H1 (cell line): ENCODE results near the gene OSR1. TPM values are rescaled to one million over a fixed set of nuclear protein-coding genes. Genes with fewer than 3 reads are reported as not detected.

Experiments used
- CTCF ChIA-PET: fragments of 300-600 bp; sonication (Branson Sonifier 250); formaldehyde crosslinking; loops from one replicate; lab custom pipeline; 2021; ENCODE audit not compliant: partially characterized antibody; lab: Charles Lee
- POLR2A ChIA-PET: fragments of 300-600 bp; sonication (Branson Sonifier 250); formaldehyde crosslinking; loops from one replicate; lab custom pipeline; 2021; ENCODE audit warnings: inconsistent platforms; ENCODE audit not compliant: partially characterized antibody; lab: Charles Lee
- DNase-seq, 2 experiments: peaks; one replicate each; pipeline versions ENCODE4 v3.0.0 to v3.0.0-alpha.2; 2010 to 2022; ENCODE audit warnings: low spot score in 2 of 2, low read depth in 1 of 2, mixed read lengths in 1 of 2
- FAIRE-seq: peaks from 2 replicates; lab custom pipeline; 2011; peaks lifted over from hg19 to GRCh38; lab: Jason Lieb, UNC
- H2AFZ ChIP-seq: 2 replicates; pipeline ENCODE4 v1.8.1; 2012; ENCODE audit warnings: low read length, inconsistent platforms
- H2AK5ac ChIP-seq: 2 replicates; pipeline ENCODE4 v1.6.1; 2013; ENCODE audit warnings: low read depth, low read length
- H2BK120ac ChIP-seq: replicated peaks from 2 replicates; pipeline ENCODE3; 2013; ENCODE audit warnings: low read depth, low read length, inconsistent platforms
- H2BK12ac ChIP-seq: 2 replicates; pipeline ENCODE4 v1.6.1; 2013; ENCODE audit warnings: low read depth, low read length
- H2BK15ac ChIP-seq: 2 replicates; pipeline ENCODE4 v1.6.1; 2013; ENCODE audit warnings: low read length
- H2BK20ac ChIP-seq: 2 replicates; pipeline ENCODE4 v1.6.1; 2013; ENCODE audit warnings: low read length
- H2BK5ac ChIP-seq: 2 replicates; pipeline ENCODE4 v1.6.1; 2013; ENCODE audit warnings: low read depth, low read length
- H3K14ac ChIP-seq: 2 replicates; pipeline ENCODE4 v1.6.1; 2013; ENCODE audit warnings: inconsistent platforms; ENCODE audit not compliant: insufficient read length
- H3K18ac ChIP-seq: 2 replicates; pipeline ENCODE4 v1.6.1; 2013; ENCODE audit warnings: low read length; ENCODE audit errors: extremely low read depth
- H3K23ac ChIP-seq: 2 replicates; pipeline ENCODE4 v1.6.1; 2013; ENCODE audit warnings: inconsistent platforms; ENCODE audit not compliant: insufficient read length
- H3K23me2 ChIP-seq: 2 replicates; pipeline ENCODE4 v1.6.1; 2013; ENCODE audit warnings: low read depth, low read length
- H3K27ac ChIP-seq: 2 replicates; pipeline ENCODE4 v1.6.1; 2011; ENCODE audit warnings: low read depth, low read length, inconsistent platforms
- H3K27me3 ChIP-seq, 4 experiments: replicated peaks in 1 of 4; 1 replicate in 1 of 4; 2 replicates in 3 of 4; pipeline versions ENCODE4 v1.6.1 to v1.8.1; 2011 to 2013; ENCODE audit warnings: low read length in 3 of 4, mild to moderate bottlenecking in 3 of 4, inconsistent platforms in 2 of 4, mixed read lengths in 2 of 4, moderate library complexity in 1 of 4; ENCODE audit not compliant: control insufficient read depth in 3 of 4, insufficient read depth in 3 of 4; ENCODE audit errors: extremely low read depth in 1 of 4
- H3K36me3 ChIP-seq, 4 experiments: 2 replicates each; pipeline versions ENCODE4 v1.6.1 to v1.8.1; 2011 to 2013; ENCODE audit warnings: mild to moderate bottlenecking in 4 of 4, low read length in 3 of 4, moderate library complexity in 2 of 4, control low read depth in 1 of 4, inconsistent platforms in 1 of 4; ENCODE audit not compliant: insufficient read depth in 4 of 4, control insufficient read depth in 2 of 4
- H3K4ac ChIP-seq: replicated peaks from 2 replicates; pipeline ENCODE3; 2013; ENCODE audit warnings: low read length, low read depth, mixed read lengths, inconsistent platforms; ENCODE audit not compliant: insufficient read length
- H3K4me1 ChIP-seq, 4 experiments: replicated peaks in 1 of 4; 1 replicate in 1 of 4; 2 replicates in 3 of 4; pipeline versions ENCODE4 v1.6.1 to v1.8.1; 2011 to 2013; ENCODE audit warnings: low read length in 3 of 4, inconsistent platforms in 2 of 4, mixed read lengths in 1 of 4; ENCODE audit not compliant: insufficient read depth in 4 of 4, control insufficient read depth in 3 of 4
- H3K4me2 ChIP-seq, 2 experiments: 2 replicates each; pipeline versions ENCODE4 v1.6.1 to v1.8.1; 2011 to 2013; ENCODE audit warnings: low read depth in 2 of 2, low read length in 2 of 2, control low read depth in 1 of 2, inconsistent platforms in 1 of 2, mild to moderate bottlenecking in 1 of 2; ENCODE audit not compliant: insufficient read depth in 1 of 2
- H3K4me3 ChIP-seq, 4 experiments: fragments of 200-600, 300-600 bp in 1 of 4; sonication (generic), shearing (Covaris generic), sonication (Bioruptor Twin) in 1 of 4; 2 replicates each; pipeline versions ENCODE4 v1.5.1 to v1.8.1; 2011 to 2016; ENCODE audit warnings: low read length in 4 of 4, low read depth in 3 of 4, control low read depth in 2 of 4, inconsistent platforms in 2 of 4, mild to moderate bottlenecking in 2 of 4, mixed read lengths in 1 of 4, moderate library complexity in 1 of 4; ENCODE audit not compliant: insufficient read depth in 2 of 4; ENCODE audit errors: extremely low read depth in 1 of 4
- H3K56ac ChIP-seq: replicated peaks from 2 replicates; pipeline ENCODE3; 2013; ENCODE audit warnings: low read depth, mild to moderate bottlenecking, mixed read lengths, low read length, inconsistent platforms; ENCODE audit not compliant: insufficient read length
- H3K79me1 ChIP-seq: 2 replicates; pipeline ENCODE4 v1.6.1; 2013; ENCODE audit warnings: low read depth, low read length, control low read depth
- H3K79me2 ChIP-seq, 2 experiments: 2 replicates each; pipeline versions ENCODE4 v1.6.1 to v1.8.1; 2012 to 2013; ENCODE audit warnings: low read length in 2 of 2, mild to moderate bottlenecking in 2 of 2, inconsistent platforms in 1 of 2; ENCODE audit not compliant: insufficient read depth in 2 of 2, control insufficient read depth in 1 of 2
- H3K9ac ChIP-seq, 4 experiments: replicated peaks in 1 of 4; 1 replicate in 1 of 4; 2 replicates in 3 of 4; pipeline versions ENCODE4 v1.6.1 to v1.8.1; 2011 to 2013; ENCODE audit warnings: low read depth in 3 of 4, low read length in 3 of 4, control low read depth in 2 of 4, mild to moderate bottlenecking in 2 of 4, moderate library complexity in 2 of 4, inconsistent platforms in 1 of 4; ENCODE audit errors: extremely low read depth in 1 of 4
- H3K9me3 ChIP-seq, 2 experiments: 2 replicates each; pipeline versions ENCODE4 v1.6.1 to v1.8.1; 2012 to 2013; ENCODE audit warnings: mild to moderate bottlenecking in 2 of 2, moderate library complexity in 2 of 2, control low read depth in 1 of 2, inconsistent platforms in 1 of 2, low read depth in 1 of 2, low read length in 1 of 2, mixed read lengths in 1 of 2; ENCODE audit not compliant: insufficient read depth in 2 of 2
- H4K20me1 ChIP-seq, 2 experiments: replicated peaks in 1 of 2; 2 replicates each; pipeline versions ENCODE3 to v1.8.1; 2011 to 2013; ENCODE audit warnings: inconsistent platforms in 2 of 2, low read length in 2 of 2, mild to moderate bottlenecking in 1 of 2; ENCODE audit not compliant: insufficient read depth in 2 of 2, control insufficient read depth in 1 of 2
- H4K5ac ChIP-seq: 2 replicates; pipeline ENCODE4 v1.6.1; 2013; ENCODE audit warnings: low read length, low read depth, mixed read lengths, inconsistent platforms; ENCODE audit not compliant: insufficient read length
- H4K8ac ChIP-seq: 2 replicates; pipeline ENCODE4 v1.8.0; 2013; ENCODE audit warnings: mild to moderate bottlenecking, moderate library complexity, low read length, inconsistent platforms; ENCODE audit not compliant: insufficient read depth; ENCODE audit errors: extremely low read depth
- H4K91ac ChIP-seq: replicated peaks from 2 replicates; pipeline ENCODE3; 2013; ENCODE audit warnings: low read length, mixed read lengths, inconsistent platforms; ENCODE audit not compliant: insufficient read length
- CBX5 ChIP-seq: fragments of 300-800, 300-1000 bp; sonication (generic); IDR thresholded peaks from 2 replicates; pipeline ENCODE4 v1.7.1; 2016; ENCODE audit warnings: antibody characterized with exemption, low read length, low read depth
- EZH2 ChIP-seq: fragments of 200-600 bp; sonication (generic); IDR thresholded peaks from 2 replicates; pipeline ENCODE4 v1.7.1; 2012; ENCODE audit warnings: low read depth, mild to moderate bottlenecking, moderate library complexity, low read length, inconsistent platforms; ENCODE audit not compliant: severe bottlenecking
- JUN ChIP-seq: IDR thresholded peaks from 2 replicates; pipeline ENCODE4 v1.6.1; 2011; ENCODE audit warnings: low read depth, mild to moderate bottlenecking, improper control_type of control experiment, low read length
- RAD21 ChIP-seq, 2 experiments: IDR thresholded peaks in 1 of 2; conservative IDR thresholded peaks in 1 of 2; 2 replicates each; pipeline ENCODE4 v1.6.1; 2011; ENCODE audit warnings: low read depth in 2 of 2, low read length in 2 of 2, improper control_type of control experiment in 1 of 2, inconsistent platforms in 1 of 2, mild to moderate bottlenecking in 1 of 2, moderate library complexity in 1 of 2
- RXRA ChIP-seq: IDR thresholded peaks from 2 replicates; pipeline ENCODE4 v1.6.1; 2011; ENCODE audit warnings: low read depth, mild to moderate bottlenecking, low read length, moderate library complexity; ENCODE audit not compliant: insufficient read depth
- SIN3A ChIP-seq, 2 experiments: IDR thresholded peaks in 1 of 2; conservative IDR thresholded peaks in 1 of 2; 2 replicates each; pipeline ENCODE4 v1.6.1; 2011 to 2012; ENCODE audit warnings: low read length in 2 of 2, improper control_type of control experiment in 1 of 2, low read depth in 1 of 2, mild to moderate bottlenecking in 1 of 2
- SRF ChIP-seq: IDR thresholded peaks from 2 replicates; pipeline ENCODE4 v1.6.1; 2011; ENCODE audit warnings: mild to moderate bottlenecking, low read depth, low read length, moderate library complexity
- SUZ12 ChIP-seq: fragments of 200-600 bp; sonication (generic); IDR thresholded peaks from 2 replicates; pipeline ENCODE4 v1.6.1; 2012; ENCODE audit warnings: mild to moderate bottlenecking, inconsistent platforms, low read length, moderate library complexity, mixed read lengths
- TAF7 ChIP-seq: optimal IDR thresholded peaks from 2 replicates; pipeline ENCODE3; 2011; ENCODE audit warnings: low read depth, mild to moderate bottlenecking, inconsistent platforms, low read length, moderate library complexity, borderline replicate concordance
- TBP ChIP-seq: IDR thresholded peaks from 2 replicates; pipeline ENCODE4 v1.6.1; 2011; ENCODE audit warnings: low read depth, low read length, improper control_type of control experiment
- USF2 ChIP-seq: IDR thresholded peaks from 2 replicates; pipeline ENCODE4 v1.6.1; 2011; ENCODE audit warnings: low read length, improper control_type of control experiment
- WGBS, 2 experiments: shearing (Covaris generic) in 1 of 2; methylation state at CpG; one replicate each; pipeline versions ENCODE4 v1.1.6 to v1.1.7; 2013 to 2015; ENCODE audit warnings: low lambda C conversion rate in 2 of 2, mixed read lengths in 2 of 2, inconsistent platforms in 1 of 2, low coverage in 1 of 2, missing lambda C conversion rate in 1 of 2; ENCODE audit not compliant: insufficient replicate concordance in 2 of 2, insufficient coverage in 1 of 2, insufficient read length in 1 of 2; ENCODE audit errors: extremely low coverage in 1 of 2, missing lambda C conversion rate in 1 of 2; 5-methylcytosine and 5-hydroxymethylcytosine counted together
- polyA plus RNA-seq, 7 experiments: library from polyadenylated mRNA; depleted of rRNA in 3 of 7; stranded (reverse) in 5 of 7; unstranded in 2 of 7; fragments of >200 nt in 5 of 7; fragments of 200-250 nt in 2 of 7; gene quantifications; 1 replicate in 5 of 7; 2 replicates in 1 of 7; 4 replicates in 1 of 7; pipeline versions ENCODE4 v1.2.1 to v1.2.3, GENCODE V29; 2011 to 2013; ENCODE audit warnings: missing spikeins in 2 of 7, mixed read lengths in 2 of 7
- total RNA-seq: library from RNA; stranded (reverse); fragmentation: NEBNext Ultra II Directional; extraction: Animal tissue kit (Norgen Biotek cat#: 25700); gene quantifications from 2 replicates; pipeline ENCODE4 v1.2.1, GENCODE V29; 2021
- TF ChIP-seq, protein P1 (sequence below): IDR thresholded peaks from 2 replicates; pipeline ENCODE4 v1.6.1; 2012; ENCODE audit warnings: inconsistent platforms

OSR1 gene
- total and polyA plus RNA-seq, 2 of the 8 experiments (the other 6 are each of a cell fraction or from before 2014, with no cell fraction given), result 0.05 to 0.22 TPM

GRCh38 chr2:19336781-19337180 lies 21.6 kb downstream of the OSR1 start:
- Histone ChIP-seq H4K20me1 (no peaks in the 10 kb centered on the region), H3K27me3 (no peaks in the 10 kb centered on the region), H2BK5ac (no peak overlapping the region), H4K5ac (no peak overlapping the region), H2BK12ac (no peak overlapping the region), H3K9ac (no peak overlapping the region), H2AK5ac (no peak overlapping the region), H3K79me2 (no peaks in the 10 kb centered on the region), H3K4ac (no peak overlapping the region), H3K36me3 (no peaks in the 10 kb centered on the region), H3K4me3 (no peak overlapping the region), H4K8ac (no peak overlapping the region), H3K56ac (no peak overlapping the region), H2BK15ac (no peak overlapping the region), H3K79me1 (no peaks in the 10 kb centered on the region), H3K27ac (no peak overlapping the region), H3K4me1 (no peaks in the 10 kb centered on the region), H3K4me2 (no peak overlapping the region), H4K91ac (no peak overlapping the region), H3K14ac (no peak overlapping the region), H2BK120ac (no peak overlapping the region), H2AFZ (no peak overlapping the region), H3K18ac (no peak overlapping the region), H3K9me3 (no peaks in the 10 kb centered on the region), H2BK20ac (no peak overlapping the region), H3K23me2 (no peaks in the 10 kb centered on the region), H3K23ac (no peak overlapping the region)
- no peak for DNase-seq
- ChIA-PET CTCF (interaction anchor here (1.8 to 2.0 kb wide), 2 partner anchors 11 to 27 kb away, joined by 4 read pairs; no protein-coding TSS in a partner anchor), POLR2A (no interaction called here)
- WGBS, 2 experiments, result 94% methylated on average over 3 of the region's 3 CpGs; no CpG with 5 or more reads in 1 of the 2 experiments
- FAIRE-seq, result no peak
- TF ChIP-seq TBP (no peak), USF2 (no peak), CBX5 (no peak), JUN (no peak), SUZ12 (no peak), RXRA (no peak), RAD21 (IDR thresholded peaks at IDR 0.05 in 1 of 2, conservative IDR thresholded peaks at IDR 0.05 in 1 of 2; ENCODE audit: low read depth in 2 of 2, low read length in 2 of 2) (no peak), SRF (no peak), EZH2 (no peak), SIN3A (conservative IDR thresholded peaks at IDR 0.05 in 1 of 2, IDR thresholded peaks at IDR 0.05 in 1 of 2; ENCODE audit: low read depth in 1 of 2, low read length in 2 of 2) (no peak), TAF7 (no peak)
- TF ChIP-seq, protein P1, sequence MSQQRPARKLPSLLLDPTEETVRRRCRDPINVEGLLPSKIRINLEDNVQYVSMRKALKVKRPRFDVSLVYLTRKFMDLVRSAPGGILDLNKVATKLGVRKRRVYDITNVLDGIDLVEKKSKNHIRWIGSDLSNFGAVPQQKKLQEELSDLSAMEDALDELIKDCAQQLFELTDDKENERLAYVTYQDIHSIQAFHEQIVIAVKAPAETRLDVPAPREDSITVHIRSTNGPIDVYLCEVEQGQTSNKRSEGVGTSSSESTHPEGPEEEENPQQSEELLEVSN, result no peak
